Tibial nerve (tissue), 4 donors: Measurements from ENCODE around the gene DOCK2. TPM values are rescaled to one million over a fixed set of nuclear protein-coding genes. Genes with fewer than 3 reads are reported as not detected.

Experiments
- DNase-seq, 2 donors: peaks; one replicate each; pipeline ENCODE4 v3.0.0-alpha.2; 2019; ENCODE audit warnings: low spot score in 2 of 2
- H3K27ac ChIP-seq, 4 donors: fragments of 200-600 bp; sonication (generic) in 3 of 4; one replicate each; pipeline ENCODE4 v1.5.1; 2017 to 2019; ENCODE audit warnings: mild to moderate bottlenecking in 1 of 4
- H3K27me3 ChIP-seq, 2 donors: fragments of 200-600 bp; sonication (generic) in 1 of 2; one replicate each; pipeline versions ENCODE4 v1.5.1 to v1.6.0; 2017 to 2019
- H3K36me3 ChIP-seq, 3 donors: fragments of 200-600 bp; sonication (generic); one replicate each; pipeline ENCODE4 v1.5.1; 2018 to 2019
- H3K4me1 ChIP-seq, 4 donors: fragments of 200-600 bp; sonication (generic) in 3 of 4; one replicate each; pipeline ENCODE4 v1.5.1; 2017 to 2019
- H3K4me3 ChIP-seq, 4 donors: fragments of 200-600 bp; sonication (generic) in 3 of 4; one replicate each; pipeline ENCODE4 v1.5.1; 2017 to 2019; ENCODE audit warnings: mild to moderate bottlenecking in 1 of 4, moderate library complexity in 1 of 4
- H3K9me3 ChIP-seq, 4 donors: fragments of 200-600 bp; sonication (generic) in 3 of 4; one replicate each; pipeline ENCODE4 v1.5.1; 2017 to 2019
- CTCF ChIP-seq, 5 experiments: fragments of 200-600 bp in 3 of 5; fragments of 450-650 bp in 2 of 5; sonication (generic) in 3 of 5; IDR thresholded peaks; one replicate each; pipeline ENCODE4 v1.5.1; 2016 to 2019; ENCODE audit warnings: antibody characterized with exemption in 5 of 5, mild to moderate bottlenecking in 3 of 5, moderate library complexity in 2 of 5
- EP300 ChIP-seq, 2 donors: sonication (generic); formaldehyde crosslinking; IDR thresholded peaks; one replicate each; pipeline ENCODE4 v1.6.1; 2017; ENCODE audit warnings: antibody characterized with exemption in 2 of 2, mild to moderate bottlenecking in 1 of 2
- POLR2A ChIP-seq, 2 donors: fragments of 450-650 bp; IDR thresholded peaks; one replicate each; pipeline ENCODE4 v1.6.1; 2017; ENCODE audit warnings: antibody characterized with exemption in 2 of 2, mild to moderate bottlenecking in 2 of 2, moderate library complexity in 2 of 2
- WGBS, 2 donors: methylation state at CpG; one replicate each; pipeline ENCODE4 v1.1.5; 2018; 5-methylcytosine and 5-hydroxymethylcytosine counted together
- total RNA-seq, 4 donors: library from RNA; depleted of rRNA; stranded (reverse); fragments of >200 nt; gene quantifications; one replicate each; pipeline ENCODE4 v1.1.0, GENCODE V29; 2016

DOCK2 gene
- total RNA-seq, 4 donors from 2014 or later, result 14.9 to 83.4 (median 23.8) TPM

- H3K4me3 ChIP-seq, result no peak overlapping the region
- DNase-seq, result no peak
- H3K27ac ChIP-seq, result no peak overlapping the region
- no peaks in the 10 kb centered on the region for H3K4me1 ChIP-seq
- TF ChIP-seq EP300 (IDR thresholded peaks at IDR 0.05) (no peak), POLR2A (IDR thresholded peaks at IDR 0.05) (no peak), CTCF (IDR thresholded peaks at IDR 0.05) (no peak)
- H3K9me3 ChIP-seq, result no peaks in the 10 kb centered on the region
- 59 to 68% methylated on average over 1 of the region's 1 CpG for WGBS, 2 donors
- H3K36me3 ChIP-seq, result no peaks in the 10 kb centered on the region
- no peaks in the 10 kb centered on the region for H3K27me3 ChIP-seq
Observed at GRCh38 chr5:169923988-169924387, 286.9 kb downstream of the DOCK2 start.

- Histone ChIP-seq H3K27me3 (no peaks in the 10 kb centered on the region), H3K9me3 (no peaks in the 10 kb centered on the region), H3K27ac (no peak overlapping the region), H3K4me1 (no peaks in the 10 kb centered on the region), H3K4me3 (no peak overlapping the region), H3K36me3 (no peaks in the 10 kb centered on the region)
- DNase-seq, result no peak
- TF ChIP-seq POLR2A (IDR thresholded peaks at IDR 0.05) (no peak), EP300 (IDR thresholded peaks at IDR 0.05) (no peak), CTCF (IDR thresholded peaks at IDR 0.05) (no peak)
- 42 to 67% methylated on average over 1 of the region's 1 CpG for WGBS, 2 donors
Observed at GRCh38 chr5:169933127-169933526, 296.1 kb downstream of the DOCK2 start.

DNA sequence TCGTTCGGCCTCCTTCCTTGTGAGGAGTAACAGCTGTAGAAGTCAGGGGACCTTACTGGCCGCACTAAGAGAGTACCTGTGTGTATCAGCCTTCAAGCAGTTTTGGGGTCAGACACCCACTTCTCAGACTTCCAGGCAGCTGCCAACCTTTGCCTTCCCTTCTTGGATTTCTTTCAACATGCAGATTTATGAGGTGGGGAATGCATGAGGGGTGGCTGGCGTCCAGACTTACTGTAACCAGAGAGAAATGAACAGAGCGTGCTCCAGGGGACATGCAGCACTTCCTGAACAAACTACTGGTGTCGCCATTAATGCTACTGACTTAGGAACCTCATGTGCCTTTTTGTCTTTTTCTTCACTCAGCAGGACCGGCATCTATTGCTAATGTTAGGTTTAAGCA lies 296.5 kb downstream of the DOCK2 start:
- TF ChIP-seq CTCF (IDR thresholded peaks at IDR 0.05) (no peak), POLR2A (IDR thresholded peaks at IDR 0.05) (no peak), EP300 (IDR thresholded peaks at IDR 0.05) (no peak)

DNA sequence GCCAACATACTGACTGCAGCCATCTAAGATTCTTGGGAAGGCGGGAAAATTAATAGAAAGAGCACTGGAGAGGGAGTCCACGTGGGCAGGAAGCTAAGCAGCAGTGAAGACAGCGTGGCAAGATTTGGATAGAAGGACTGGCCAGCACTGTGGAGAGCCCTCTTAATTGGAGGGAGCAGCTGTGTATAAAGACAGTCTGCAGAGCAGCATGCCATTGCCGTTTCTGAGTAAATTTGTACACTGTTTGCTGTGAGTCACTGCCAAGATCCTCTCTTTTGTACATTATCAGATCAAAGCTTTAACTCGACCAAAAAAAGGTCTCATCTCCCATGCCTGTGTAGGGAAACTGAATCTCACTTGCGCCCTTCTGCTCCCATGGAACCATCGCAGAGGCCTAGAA lies 297.9 kb downstream of the DOCK2 start:
- Histone ChIP-seq H3K27ac (no peak overlapping the region), H3K27me3 (no peaks in the 10 kb centered on the region), H3K36me3 (no peaks in the 10 kb centered on the region), H3K4me3 (no peak overlapping the region), H3K4me1 (no peaks in the 10 kb centered on the region), H3K9me3 (no peaks in the 10 kb centered on the region)
- DNase-seq, result no peak
- WGBS, 2 donors, result 77 to 83% methylated on average over 7 of the region's 7 CpGs
- TF ChIP-seq EP300 (IDR thresholded peaks at IDR 0.05) (no peak), CTCF (IDR thresholded peaks at IDR 0.05) (no peak), POLR2A (IDR thresholded peaks at IDR 0.05) (no peak)

More for the DNA sequence above, 296.5 kb downstream of the DOCK2 start:
- H3K4me3 ChIP-seq, result no peak overlapping the region
- no peak for DNase-seq
- H3K36me3 ChIP-seq, result no peaks in the 10 kb centered on the region
- no peaks in the 10 kb centered on the region for H3K4me1 ChIP-seq
- no peak overlapping the region for H3K27ac ChIP-seq
- H3K27me3 ChIP-seq, result no peaks in the 10 kb centered on the region
- no peaks in the 10 kb centered on the region for H3K9me3 ChIP-seq
- 60 to 69% methylated on average over 7 of the region's 7 CpGs for WGBS, 2 donors

DNA sequence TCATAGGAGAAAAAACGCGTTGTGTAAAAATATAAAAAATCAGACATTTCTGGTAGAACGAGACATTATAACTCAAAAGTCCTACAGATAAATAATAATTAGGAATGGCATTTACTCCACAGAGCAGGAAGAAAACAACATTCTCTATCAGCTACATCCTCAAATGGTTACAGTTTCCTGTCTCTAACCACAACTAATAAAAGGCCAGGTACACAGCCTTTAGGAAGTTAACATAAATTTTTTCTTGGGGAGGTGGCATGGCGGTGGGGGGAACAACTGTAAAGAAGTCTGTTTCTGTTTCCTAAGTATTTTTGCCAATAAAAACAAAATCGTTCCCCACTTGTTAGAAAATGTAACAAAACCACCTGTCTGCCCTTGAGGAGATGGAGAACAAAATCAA lies 298.7 kb downstream of the DOCK2 start:
- WGBS, 2 donors, result 70 to 72% methylated on average over 5 of the region's 5 CpGs
- no peak overlapping the region for H3K27ac ChIP-seq
- TF ChIP-seq EP300 (IDR thresholded peaks at IDR 0.05), result no peak
- no peak for TF ChIP-seq POLR2A (IDR thresholded peaks at IDR 0.05)
- TF ChIP-seq CTCF (IDR thresholded peaks at IDR 0.05), result no peak

More for the DNA sequence above, 298.7 kb downstream of the DOCK2 start:
- Histone ChIP-seq H3K27me3 (no peaks in the 10 kb centered on the region), H3K4me3 (no peak overlapping the region), H3K9me3 (no peaks in the 10 kb centered on the region), H3K4me1 (no peaks in the 10 kb centered on the region), H3K36me3 (no peaks in the 10 kb centered on the region)
- no peak for DNase-seq
